Esophagus muscularis mucosa (tissue), 4 donors: ENCODE results near the gene C2CD3.

Experiments used
- EP300 ChIP-seq: sonication (generic); formaldehyde crosslinking; IDR thresholded peaks from one replicate; pipeline ENCODE4 v1.6.1; 2017; ENCODE audit warnings: antibody characterized with exemption
- POLR2AphosphoS5 ChIP-seq, 2 donors: sonication (generic); formaldehyde crosslinking; IDR thresholded peaks; one replicate each; pipeline ENCODE4 v1.6.1; 2017; ENCODE audit warnings: antibody characterized with exemption in 2 of 2
- TF ChIP-seq, protein P1 (sequence below), 3 experiments: fragments of 200-600 bp in 2 of 3; fragments of 450-650 bp in 1 of 3; sonication (generic) in 2 of 3; IDR thresholded peaks; one replicate each; pipeline ENCODE4 v1.5.1; 2017 to 2019; ENCODE audit warnings: antibody characterized with exemption in 3 of 3, mild to moderate bottlenecking in 2 of 3, moderate library complexity in 1 of 3

DNA sequence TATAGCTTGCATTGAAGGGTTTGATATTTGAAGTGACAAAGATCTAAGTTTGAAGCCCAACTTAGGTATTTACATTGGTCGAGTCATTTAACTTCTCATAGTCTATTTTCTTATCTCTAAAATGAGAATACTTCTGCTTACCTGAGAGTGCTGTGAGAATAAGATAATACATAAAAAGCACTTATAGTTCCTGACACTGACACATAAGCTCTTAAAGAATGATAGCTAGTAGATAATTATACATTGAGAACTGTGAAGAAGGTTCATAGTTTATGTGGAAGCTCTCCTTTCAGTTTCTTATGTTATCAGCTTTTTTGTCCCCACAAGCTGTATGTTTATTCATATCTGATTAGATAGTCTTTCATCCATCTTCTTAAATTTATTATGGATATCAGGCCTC lies 5.1 kb upstream of the C2CD3 start:
- TF ChIP-seq, protein P1, sequence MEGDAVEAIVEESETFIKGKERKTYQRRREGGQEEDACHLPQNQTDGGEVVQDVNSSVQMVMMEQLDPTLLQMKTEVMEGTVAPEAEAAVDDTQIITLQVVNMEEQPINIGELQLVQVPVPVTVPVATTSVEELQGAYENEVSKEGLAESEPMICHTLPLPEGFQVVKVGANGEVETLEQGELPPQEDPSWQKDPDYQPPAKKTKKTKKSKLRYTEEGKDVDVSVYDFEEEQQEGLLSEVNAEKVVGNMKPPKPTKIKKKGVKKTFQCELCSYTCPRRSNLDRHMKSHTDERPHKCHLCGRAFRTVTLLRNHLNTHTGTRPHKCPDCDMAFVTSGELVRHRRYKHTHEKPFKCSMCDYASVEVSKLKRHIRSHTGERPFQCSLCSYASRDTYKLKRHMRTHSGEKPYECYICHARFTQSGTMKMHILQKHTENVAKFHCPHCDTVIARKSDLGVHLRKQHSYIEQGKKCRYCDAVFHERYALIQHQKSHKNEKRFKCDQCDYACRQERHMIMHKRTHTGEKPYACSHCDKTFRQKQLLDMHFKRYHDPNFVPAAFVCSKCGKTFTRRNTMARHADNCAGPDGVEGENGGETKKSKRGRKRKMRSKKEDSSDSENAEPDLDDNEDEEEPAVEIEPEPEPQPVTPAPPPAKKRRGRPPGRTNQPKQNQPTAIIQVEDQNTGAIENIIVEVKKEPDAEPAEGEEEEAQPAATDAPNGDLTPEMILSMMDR (IDR thresholded peaks at IDR 0.05), result no peak
- TF ChIP-seq POLR2AphosphoS5 (IDR thresholded peaks at IDR 0.05) (no peak), EP300 (no peak)
